Measurements from ENCODE around the gene EDNRA.

The EDNRA gene

DNA sequence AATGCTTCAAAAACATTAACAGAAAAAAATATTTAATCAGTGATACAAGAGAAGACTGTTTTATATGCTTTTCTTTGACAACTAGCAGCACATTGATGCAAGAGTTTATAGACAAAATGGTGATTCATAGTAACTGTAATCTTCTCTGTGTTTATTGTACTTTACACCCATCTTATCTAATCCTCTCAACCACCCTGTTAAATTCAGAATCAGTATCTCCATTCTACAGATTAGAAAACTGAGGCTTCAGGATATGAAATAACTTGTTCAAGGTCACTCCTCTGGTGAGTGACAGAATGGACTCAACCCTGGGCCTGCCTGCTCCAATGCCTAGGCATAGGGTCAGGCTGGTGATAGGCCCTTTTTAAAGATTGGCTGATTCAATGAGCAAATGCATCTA, 110.2 kb downstream of the EDNRA start:
- H3K27me3 ChIP-seq (ENCODE audit: insufficient read depth, low read depth, severe bottlenecking): no peaks in the 10 kb centered on the region
- no peaks in the 10 kb centered on the region for H3K36me3 ChIP-seq
- H3K27ac ChIP-seq: no peak overlapping the region
- TF ChIP-seq, protein P1, sequence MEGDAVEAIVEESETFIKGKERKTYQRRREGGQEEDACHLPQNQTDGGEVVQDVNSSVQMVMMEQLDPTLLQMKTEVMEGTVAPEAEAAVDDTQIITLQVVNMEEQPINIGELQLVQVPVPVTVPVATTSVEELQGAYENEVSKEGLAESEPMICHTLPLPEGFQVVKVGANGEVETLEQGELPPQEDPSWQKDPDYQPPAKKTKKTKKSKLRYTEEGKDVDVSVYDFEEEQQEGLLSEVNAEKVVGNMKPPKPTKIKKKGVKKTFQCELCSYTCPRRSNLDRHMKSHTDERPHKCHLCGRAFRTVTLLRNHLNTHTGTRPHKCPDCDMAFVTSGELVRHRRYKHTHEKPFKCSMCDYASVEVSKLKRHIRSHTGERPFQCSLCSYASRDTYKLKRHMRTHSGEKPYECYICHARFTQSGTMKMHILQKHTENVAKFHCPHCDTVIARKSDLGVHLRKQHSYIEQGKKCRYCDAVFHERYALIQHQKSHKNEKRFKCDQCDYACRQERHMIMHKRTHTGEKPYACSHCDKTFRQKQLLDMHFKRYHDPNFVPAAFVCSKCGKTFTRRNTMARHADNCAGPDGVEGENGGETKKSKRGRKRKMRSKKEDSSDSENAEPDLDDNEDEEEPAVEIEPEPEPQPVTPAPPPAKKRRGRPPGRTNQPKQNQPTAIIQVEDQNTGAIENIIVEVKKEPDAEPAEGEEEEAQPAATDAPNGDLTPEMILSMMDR (IDR thresholded peaks at IDR 0.05; ENCODE audit: low read depth, low read length): no peak
- no peaks in the 10 kb centered on the region for H3K9me3 ChIP-seq (ENCODE audit: severe bottlenecking)
- H3K4me3 ChIP-seq (ENCODE audit: low read depth, low read length): no peak overlapping the region
- no peak for DNase-seq

DNA sequence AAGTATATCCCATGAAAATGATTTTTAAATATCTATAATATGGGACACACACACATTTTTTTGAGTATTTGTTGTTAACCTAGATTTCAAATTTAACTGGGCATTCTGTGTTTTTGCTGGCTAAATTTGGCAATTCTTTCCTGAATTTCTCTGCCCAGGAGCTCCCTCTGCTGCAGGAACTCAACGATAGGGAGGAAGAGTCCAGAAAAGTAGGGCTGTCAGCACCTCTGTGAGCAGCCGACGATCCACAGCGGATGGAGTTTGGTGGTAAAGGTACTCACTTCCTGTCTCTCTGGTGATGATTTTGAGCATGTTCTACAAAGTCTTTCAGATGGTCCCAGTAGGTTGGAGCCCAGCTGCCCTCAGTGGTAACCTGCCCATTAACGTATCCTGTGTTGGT, 113.2 kb downstream of the EDNRA start:
- Histone ChIP-seq H3K27ac (no peak overlapping the region), H3K4me3 (ENCODE audit: low read depth, low read length) (no peak overlapping the region), H3K9me3 (ENCODE audit: severe bottlenecking) (no peaks in the 10 kb centered on the region), H3K27me3 (ENCODE audit: insufficient read depth, low read depth, severe bottlenecking) (no peaks in the 10 kb centered on the region), H3K36me3 (no peaks in the 10 kb centered on the region)
- no peak for DNase-seq
- TF ChIP-seq, protein P1 (IDR thresholded peaks at IDR 0.05; ENCODE audit: low read depth, low read length): no peak

All from WERI-Rb-1 (cell line).